B cell (primary cell): ENCODE results near the gene FAM118A. TPM values are rescaled to one million over a fixed set of nuclear protein-coding genes. Genes with fewer than 3 reads are reported as not detected.
"Not testable (repeated sequence)": the region's sequence is repeated elsewhere in the genome, so short reads cannot be mapped to it uniquely, and the experiment has no call there.

Source experiments
- ATAC-seq: fragments of 200-7000 bp; cut with Tn5 transposase; one replicate; pipeline ENCODE4 v1.10.0; 2021; ENCODE audit warnings: low read depth, mild to moderate bottlenecking, moderate number of reproducible peaks, moderate library complexity
- CTCF ChIA-PET: fragments of 350-600 bp; sonication (Branson Sonifier 250); formaldehyde crosslinking; loops from one replicate; lab custom pipeline; 2021; ENCODE audit warnings: antibody characterized with exemption, inconsistent platforms; lab: Charles Lee
- POLR2A ChIA-PET: fragments of 350-600 bp; sonication (Branson Sonifier 250); formaldehyde crosslinking; loops from one replicate; lab custom pipeline; 2021; ENCODE audit warnings: antibody characterized with exemption; lab: Charles Lee
- DNase-seq: peaks from one replicate; pipeline ENCODE4 v3.0.0; 2013
- H2AFZ ChIP-seq: 2 replicates; pipeline ENCODE4 v1.6.1; 2012; ENCODE audit warnings: mild to moderate bottlenecking, low read depth, low read length; ENCODE audit not compliant: insufficient read depth, poor library complexity, severe bottlenecking
- H3K27ac ChIP-seq, 2 donors: 1 replicate in 1 of 2; 2 replicates in 1 of 2; pipeline ENCODE4 v1.5.1; 2012 to 2013; ENCODE audit warnings: low read length in 2 of 2, mild to moderate bottlenecking in 2 of 2, moderate library complexity in 1 of 2
- H3K27me3 ChIP-seq, 4 experiments: fragments of 200-600 bp in 1 of 4; sonication (generic) in 1 of 4; replicated peaks in 1 of 4; 1 replicate in 2 of 4; 2 replicates in 2 of 4; pipeline versions ENCODE4 v1.6.1 to v1.7.0; 2013 to 2016; ENCODE audit warnings: low read length in 3 of 4, mild to moderate bottlenecking in 2 of 4, mixed read lengths in 1 of 4, moderate library complexity in 1 of 4; ENCODE audit not compliant: insufficient read depth in 4 of 4, control insufficient read depth in 3 of 4; ENCODE audit errors: control extremely low read depth in 1 of 4
- H3K36me3 ChIP-seq, 2 experiments: replicated peaks in 1 of 2; 1 replicate in 1 of 2; 2 replicates in 1 of 2; pipeline versions ENCODE4 v1.6.1 to v1.7.1; 2013; ENCODE audit warnings: low read length in 1 of 2; ENCODE audit not compliant: insufficient read depth in 2 of 2, control insufficient read depth in 1 of 2; ENCODE audit errors: control extremely low read depth in 1 of 2, extremely low read depth in 1 of 2
- H3K4me1 ChIP-seq, 2 donors: fragments of 200-600 bp in 1 of 2; sonication (generic) in 1 of 2; 1 replicate in 1 of 2; 2 replicates in 1 of 2; pipeline versions ENCODE4 v1.5.1 to v1.6.1; 2013 to 2017; ENCODE audit warnings: low read length in 2 of 2; ENCODE audit not compliant: control insufficient read depth in 2 of 2, insufficient read depth in 2 of 2
- H3K4me2 ChIP-seq: replicated peaks from 2 replicates; pipeline ENCODE3; 2012; ENCODE audit warnings: mild to moderate bottlenecking, low read depth, low read length; ENCODE audit not compliant: poor library complexity, severe bottlenecking
- H3K4me3 ChIP-seq, 5 experiments: fragments of 200-600 bp in 1 of 5; sonication (generic) in 1 of 5; 1 replicate in 3 of 5; 2 replicates in 2 of 5; pipeline versions ENCODE4 v1.5.1 to v1.7.0; 2011 to 2016; ENCODE audit warnings: low read length in 4 of 5, mild to moderate bottlenecking in 4 of 5, low read depth in 2 of 5, control low read depth in 1 of 5, moderate library complexity in 1 of 5; ENCODE audit not compliant: insufficient read depth in 1 of 5; ENCODE audit errors: control extremely low read depth in 1 of 5, extremely low read depth in 1 of 5
- H3K79me2 ChIP-seq: fragments of 200-600 bp; sonication (generic); one replicate; pipeline ENCODE4 v1.6.0; 2016; ENCODE audit warnings: low read length; ENCODE audit not compliant: control insufficient read depth, insufficient read depth
- H3K9ac ChIP-seq: fragments of 200-600 bp; sonication (generic); 2 replicates; pipeline ENCODE4 v1.6.1; 2017; ENCODE audit warnings: mild to moderate bottlenecking, low read length, moderate library complexity
- H3K9me3 ChIP-seq, 3 donors: one replicate each; pipeline versions ENCODE4 v1.6.1 to v1.7.1; 2013; ENCODE audit warnings: low read length in 2 of 3; ENCODE audit not compliant: control insufficient read depth in 2 of 3, insufficient read depth in 1 of 3; ENCODE audit errors: control extremely low read depth in 1 of 3
- H4K20me1 ChIP-seq: 2 replicates; pipeline ENCODE4 v1.6.0; 2012; ENCODE audit warnings: mild to moderate bottlenecking, low read length; ENCODE audit not compliant: insufficient read depth, control insufficient read depth, poor library complexity, severe bottlenecking
- H3K27ac Mint-ChIP-seq: one replicate; pipeline ENCODE4 v1.8.0; 2021; ENCODE audit warnings: mixed read lengths
- H3K27me3 Mint-ChIP-seq: one replicate; pipeline ENCODE4 v1.8.0; 2021; ENCODE audit warnings: mixed read lengths
- H3K4me1 Mint-ChIP-seq: one replicate; pipeline ENCODE4 v1.8.0; 2021; ENCODE audit warnings: mixed read lengths
- H3K4me3 Mint-ChIP-seq: one replicate; pipeline ENCODE4 v1.8.0; 2021; ENCODE audit warnings: mixed read lengths
- H3K9me3 Mint-ChIP-seq: one replicate; pipeline ENCODE4 v1.8.0; 2022; ENCODE audit warnings: mixed read lengths; ENCODE audit not compliant: insufficient read depth
- EZH2 ChIP-seq: IDR thresholded peaks from 2 replicates; pipeline ENCODE4 v1.6.1; 2012; ENCODE audit warnings: borderline replicate concordance, low read depth, mild to moderate bottlenecking, moderate library complexity, low read length; ENCODE audit not compliant: insufficient read depth, poor library complexity, severe bottlenecking
- WGBS: methylation state at CpG from one replicate; pipeline ENCODE4 v1.1.5; 2013; ENCODE audit warnings: missing lambda C conversion rate; ENCODE audit not compliant: insufficient coverage; 5-methylcytosine and 5-hydroxymethylcytosine counted together
- intact Hi-C: fragments of 100-400 bp; cut with micrococcal nuclease; formaldehyde crosslinking; loops from one replicate; pipeline ENCODE4 v1.10.0; 2022
- polyA plus RNA-seq: library from polyadenylated mRNA; depleted of rRNA; stranded (reverse); fragments of >200 nt; gene quantifications from 2 replicates; pipeline ENCODE4 v1.2.3, GENCODE V29; 2012
- total RNA-seq, 2 donors: library from RNA; stranded (reverse); fragments of 120-200 nt in 1 of 2; gene quantifications; 1 replicate in 1 of 2; 2 replicates in 1 of 2; pipeline versions ENCODE4 v1.2.3 to v1.2.4, GENCODE V29; 2013 to 2022
- TF ChIP-seq, protein P1 (sequence below): fragments of 200-600 bp; IDR thresholded peaks from one replicate; pipeline ENCODE4 v1.8.0; 2022; ENCODE audit warnings: antibody characterized with exemption, mild to moderate bottlenecking

Gene FAM118A
- total and polyA plus RNA-seq, 2 donors (not counting 1 experiment from before 2014, with no cell fraction given), result 66.5 to 216 TPM

DNA sequence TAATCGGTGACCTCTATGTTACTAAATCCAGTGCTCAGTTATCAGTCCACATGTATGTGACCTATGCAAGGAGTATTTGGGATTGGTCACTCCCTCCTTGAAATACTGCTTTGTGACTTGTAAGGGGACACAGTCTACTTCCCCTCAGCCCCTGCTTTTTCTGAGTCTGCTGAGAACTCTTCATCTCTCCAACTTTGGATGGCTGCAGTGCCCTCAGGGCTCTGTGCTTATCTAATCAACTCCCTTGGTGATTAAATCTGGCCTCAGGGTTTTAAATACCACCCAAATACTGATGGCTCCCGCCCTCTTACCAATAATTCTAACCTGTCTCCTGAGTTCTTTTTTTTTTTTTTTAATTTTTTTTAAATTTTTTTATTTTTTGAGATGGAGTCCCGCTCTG, 40.2 kb downstream of the FAM118A start:
- H3K4me3 ChIP-seq, result no peak overlapping the region
- Mint-ChIP-seq H3K9me3 (no peaks in the 10 kb centered on the region), H3K4me1 (no peaks in the 10 kb centered on the region), H3K4me3 (no peak overlapping the region), H3K27me3 (no peaks in the 10 kb centered on the region), H3K27ac (no peak overlapping the region)
- no peaks in the 10 kb centered on the region for H3K79me2 ChIP-seq
- CTCF ChIA-PET, result no interaction called here
- no peaks in the 10 kb centered on the region for H3K9me3 ChIP-seq
- no peaks in the 10 kb centered on the region for H4K20me1 ChIP-seq
- DNase-seq (no peak), ATAC-seq (no peak)
- POLR2A ChIA-PET, result no interaction called here
- intact Hi-C loops, result no loop called here
- TF ChIP-seq, protein P1, sequence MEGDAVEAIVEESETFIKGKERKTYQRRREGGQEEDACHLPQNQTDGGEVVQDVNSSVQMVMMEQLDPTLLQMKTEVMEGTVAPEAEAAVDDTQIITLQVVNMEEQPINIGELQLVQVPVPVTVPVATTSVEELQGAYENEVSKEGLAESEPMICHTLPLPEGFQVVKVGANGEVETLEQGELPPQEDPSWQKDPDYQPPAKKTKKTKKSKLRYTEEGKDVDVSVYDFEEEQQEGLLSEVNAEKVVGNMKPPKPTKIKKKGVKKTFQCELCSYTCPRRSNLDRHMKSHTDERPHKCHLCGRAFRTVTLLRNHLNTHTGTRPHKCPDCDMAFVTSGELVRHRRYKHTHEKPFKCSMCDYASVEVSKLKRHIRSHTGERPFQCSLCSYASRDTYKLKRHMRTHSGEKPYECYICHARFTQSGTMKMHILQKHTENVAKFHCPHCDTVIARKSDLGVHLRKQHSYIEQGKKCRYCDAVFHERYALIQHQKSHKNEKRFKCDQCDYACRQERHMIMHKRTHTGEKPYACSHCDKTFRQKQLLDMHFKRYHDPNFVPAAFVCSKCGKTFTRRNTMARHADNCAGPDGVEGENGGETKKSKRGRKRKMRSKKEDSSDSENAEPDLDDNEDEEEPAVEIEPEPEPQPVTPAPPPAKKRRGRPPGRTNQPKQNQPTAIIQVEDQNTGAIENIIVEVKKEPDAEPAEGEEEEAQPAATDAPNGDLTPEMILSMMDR, result no peak
- no peak for TF ChIP-seq EZH2
- no CpG with 5 or more reads among the region's 3 CpGs for WGBS
- no peak overlapping the region for H3K27ac ChIP-seq
- peaks cover 2 to 3% of the 10 kb centered on the region in 2 experiments for H3K36me3 ChIP-seq
- H3K9ac ChIP-seq, result no peak overlapping the region
- H3K4me2 ChIP-seq, result no peak overlapping the region
- no peak overlapping the region for H2AFZ ChIP-seq
- H3K27me3 ChIP-seq, result no peaks in the 10 kb centered on the region
- H3K4me1 ChIP-seq, result no peaks in the 10 kb centered on the region

- no CpG with 5 or more reads among the region's 1 CpG for WGBS
- no peaks in the 10 kb centered on the region for H4K20me1 ChIP-seq
- ATAC-seq (no peak), DNase-seq (no peak)
- Mint-ChIP-seq H3K9me3 (no peaks in the 10 kb centered on the region), H3K4me3 (no peak overlapping the region), H3K27ac (no peak overlapping the region), H3K27me3 (no peaks in the 10 kb centered on the region), H3K4me1 (no peaks in the 10 kb centered on the region)
- no peaks in the 10 kb centered on the region for H3K9me3 ChIP-seq
- H3K4me2 ChIP-seq, result no peak overlapping the region
- ChIA-PET CTCF (no interaction called here), POLR2A (no interaction called here)
- no peak overlapping the region for H3K9ac ChIP-seq
- H3K27me3 ChIP-seq, result no peaks in the 10 kb centered on the region
- H3K79me2 ChIP-seq, result no peaks in the 10 kb centered on the region
- TF ChIP-seq EZH2, result no peak
- TF ChIP-seq, protein P1, result no peak
- intact Hi-C loops, result no loop called here
- H2AFZ ChIP-seq, result no peak overlapping the region
- H3K4me1 ChIP-seq, result no peaks in the 10 kb centered on the region
- H3K36me3 ChIP-seq, result peaks cover 0 to 3% of the 10 kb centered on the region in 2 experiments
- no peak overlapping the region for H3K27ac ChIP-seq
- H3K4me3 ChIP-seq, result no peak overlapping the region
Observed at GRCh38 chr22:45351956-45352355, 42.2 kb downstream of the FAM118A start.

DNA sequence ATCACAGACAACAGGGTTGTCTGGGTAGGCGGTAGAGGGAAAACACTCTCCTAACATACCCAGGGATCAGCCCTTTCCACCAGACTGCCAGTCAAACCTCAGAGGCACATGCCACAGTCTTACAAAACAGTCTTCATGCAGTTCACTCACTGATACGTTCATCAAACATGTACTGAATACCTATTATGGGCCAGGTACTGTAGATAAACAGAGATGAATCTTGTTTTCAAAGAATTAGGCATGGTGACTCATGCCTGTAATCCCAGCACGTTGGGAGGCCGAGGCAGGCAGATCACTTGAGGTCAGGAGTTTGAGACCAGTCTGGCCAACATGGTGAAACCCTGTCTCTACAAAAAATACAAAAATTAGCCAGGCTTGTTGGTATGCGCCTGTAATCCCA, 43.0 kb downstream of the FAM118A start:
- H3K36me3 ChIP-seq, H4K20me1 ChIP-seq, ATAC-seq, CTCF ChIA-PET, H3K27ac ChIP-seq, H3K9me3 ChIP-seq, H3K27me3 ChIP-seq, H3K9ac ChIP-seq, H3K4me3 Mint-ChIP-seq, H2AFZ ChIP-seq, DNase-seq, H3K27ac Mint-ChIP-seq, H3K27me3 Mint-ChIP-seq, H3K79me2 ChIP-seq, intact Hi-C loops, H3K4me1 Mint-ChIP-seq, H3K4me3 ChIP-seq, POLR2A ChIA-PET, H3K9me3 Mint-ChIP-seq, H3K4me2 ChIP-seq, H3K4me1 ChIP-seq: not testable (repeated sequence)
- WGBS, result 100% methylated on average over 2 of the region's 5 CpGs
